ENCODE data around the gene TMEM108.

- no peak for TF ChIP-seq CTCF (IDR thresholded peaks at IDR 0.05; ENCODE audit: low read depth, low read length, poor library complexity, severe bottlenecking)
- TF ChIP-seq EZH2phosphoT487 (IDR thresholded peaks at IDR 0.05; ENCODE audit: borderline replicate concordance, low read length) = no peak
Observed at GRCh38 chr3:133069556-133070286, 31.5 kb downstream of the TMEM108 start.
